Keratinocyte (primary cell): ENCODE data around the gene MAGEA2.
"Not testable (repeated sequence)": the region's sequence is repeated elsewhere in the genome, so short reads cannot be mapped to it uniquely, and the experiment has no call there.

Experiments
- EZH2 ChIP-seq: IDR thresholded peaks from one replicate; pipeline ENCODE4 v1.6.1; 2012; ENCODE audit warnings: inconsistent platforms, mild to moderate bottlenecking, low read length, moderate library complexity
- TF ChIP-seq, protein P1 (sequence below), 3 experiments: IDR thresholded peaks in 1 of 3; conservative IDR thresholded peaks in 1 of 3; optimal IDR thresholded peaks in 1 of 3; 2 replicates in 2 of 3; 3 replicates in 1 of 3; pipeline versions ENCODE3 to v1.5.1; 2011; ENCODE audit warnings: low read length in 3 of 3, mild to moderate bottlenecking in 3 of 3, moderate library complexity in 2 of 3, control low read depth in 1 of 3, inconsistent platforms in 1 of 3; ENCODE audit not compliant: insufficient read depth in 2 of 3; ENCODE audit errors: extremely low read depth in 1 of 3

DNA sequence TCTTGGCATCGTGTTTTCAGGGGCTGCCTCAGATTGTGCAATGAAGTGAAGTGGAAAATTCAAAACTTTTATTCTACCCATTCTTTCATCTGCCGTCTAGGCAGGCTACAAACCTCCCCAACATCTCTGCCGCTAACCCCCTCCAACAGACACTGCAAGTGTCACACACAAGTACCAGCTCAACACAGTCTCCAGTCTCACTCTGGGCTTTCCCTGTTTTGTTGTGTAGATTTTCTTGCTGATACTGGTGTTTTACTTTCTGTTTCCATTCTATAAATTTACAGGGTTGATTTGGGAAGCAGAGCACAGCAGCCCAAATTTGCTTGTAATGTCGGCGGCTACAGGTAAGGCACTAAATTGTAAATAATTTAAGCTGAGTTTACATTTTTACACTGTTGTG is 1.2 kb upstream of the MAGEA2 start:
- TF ChIP-seq, protein P1, sequence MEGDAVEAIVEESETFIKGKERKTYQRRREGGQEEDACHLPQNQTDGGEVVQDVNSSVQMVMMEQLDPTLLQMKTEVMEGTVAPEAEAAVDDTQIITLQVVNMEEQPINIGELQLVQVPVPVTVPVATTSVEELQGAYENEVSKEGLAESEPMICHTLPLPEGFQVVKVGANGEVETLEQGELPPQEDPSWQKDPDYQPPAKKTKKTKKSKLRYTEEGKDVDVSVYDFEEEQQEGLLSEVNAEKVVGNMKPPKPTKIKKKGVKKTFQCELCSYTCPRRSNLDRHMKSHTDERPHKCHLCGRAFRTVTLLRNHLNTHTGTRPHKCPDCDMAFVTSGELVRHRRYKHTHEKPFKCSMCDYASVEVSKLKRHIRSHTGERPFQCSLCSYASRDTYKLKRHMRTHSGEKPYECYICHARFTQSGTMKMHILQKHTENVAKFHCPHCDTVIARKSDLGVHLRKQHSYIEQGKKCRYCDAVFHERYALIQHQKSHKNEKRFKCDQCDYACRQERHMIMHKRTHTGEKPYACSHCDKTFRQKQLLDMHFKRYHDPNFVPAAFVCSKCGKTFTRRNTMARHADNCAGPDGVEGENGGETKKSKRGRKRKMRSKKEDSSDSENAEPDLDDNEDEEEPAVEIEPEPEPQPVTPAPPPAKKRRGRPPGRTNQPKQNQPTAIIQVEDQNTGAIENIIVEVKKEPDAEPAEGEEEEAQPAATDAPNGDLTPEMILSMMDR (optimal IDR thresholded peaks at IDR 0.05 in 1 of 3, IDR thresholded peaks at IDR 0.05 in 1 of 3, conservative IDR thresholded peaks at IDR 0.05 in 1 of 3; ENCODE audit: extremely low read depth in 1 of 3, insufficient read depth in 2 of 3, low read length in 3 of 3): not testable (repeated sequence)
- TF ChIP-seq EZH2: not testable (repeated sequence)
